Endothelial cell of umbilical vein (primary cell): Measurements from ENCODE around the gene TMC6.

Experiments
- POLR2A ChIP-seq: IDR thresholded peaks from 2 replicates; pipeline ENCODE4 v1.6.1; 2012; ENCODE audit warnings: low read depth, mild to moderate bottlenecking, control low read depth, low read length
- TF ChIP-seq, protein P1 (sequence below), 2 donors: IDR thresholded peaks; 1 replicate in 1 of 2; 2 replicates in 1 of 2; pipeline ENCODE4 v1.5.1; 2011; ENCODE audit warnings: low read length in 2 of 2, mild to moderate bottlenecking in 2 of 2, moderate library complexity in 2 of 2, control low read depth in 1 of 2, inconsistent platforms in 1 of 2, low read depth in 1 of 2; ENCODE audit not compliant: insufficient read depth in 1 of 2; ENCODE audit errors: extremely low read depth in 1 of 2

DNA sequence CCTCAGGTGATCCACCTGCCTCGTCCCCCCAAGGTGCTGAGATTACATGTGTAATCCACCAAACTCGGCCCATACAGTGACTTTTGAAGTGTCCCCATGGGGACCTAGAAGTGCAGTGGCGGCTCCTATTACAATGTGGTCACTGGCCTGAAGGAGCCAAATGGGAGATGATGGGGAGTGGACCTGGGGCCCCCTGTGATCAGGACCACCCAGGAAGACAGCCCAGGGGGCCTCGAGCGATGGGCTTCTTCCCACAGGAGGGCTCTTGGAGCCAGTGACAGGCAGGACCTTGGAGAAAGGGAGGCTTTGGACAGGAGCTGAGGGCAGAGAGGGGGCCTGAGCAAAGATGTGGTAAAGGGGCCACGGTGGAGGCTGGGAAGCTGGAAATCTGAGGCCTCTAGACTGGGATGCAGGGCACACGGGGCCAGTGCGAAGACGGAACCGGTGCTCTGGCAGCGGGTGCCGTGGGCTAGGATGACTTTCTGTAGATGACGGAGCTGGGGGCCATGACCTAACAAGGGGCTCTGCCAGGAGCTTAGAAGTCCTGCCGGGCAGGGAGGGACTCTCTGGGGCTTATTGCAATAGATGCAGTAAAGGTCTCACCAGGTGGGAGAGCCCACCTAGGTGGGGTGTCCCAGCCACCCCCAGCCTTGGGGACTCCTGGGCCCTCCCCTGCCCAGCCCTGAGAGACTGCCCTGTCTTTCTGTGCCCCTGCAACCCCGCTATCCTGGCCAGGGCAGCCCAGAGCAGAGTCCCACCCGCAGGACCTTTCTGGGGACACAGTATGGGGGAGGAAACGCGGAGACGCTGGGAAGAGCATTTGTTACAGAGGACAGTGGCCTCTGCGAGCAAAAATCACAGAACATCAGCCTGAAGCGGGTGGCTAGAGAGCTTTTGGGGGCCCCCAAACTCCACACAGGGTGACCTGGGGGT lies 14.9 kb upstream of the TMC6 start:
- TF ChIP-seq, protein P1, sequence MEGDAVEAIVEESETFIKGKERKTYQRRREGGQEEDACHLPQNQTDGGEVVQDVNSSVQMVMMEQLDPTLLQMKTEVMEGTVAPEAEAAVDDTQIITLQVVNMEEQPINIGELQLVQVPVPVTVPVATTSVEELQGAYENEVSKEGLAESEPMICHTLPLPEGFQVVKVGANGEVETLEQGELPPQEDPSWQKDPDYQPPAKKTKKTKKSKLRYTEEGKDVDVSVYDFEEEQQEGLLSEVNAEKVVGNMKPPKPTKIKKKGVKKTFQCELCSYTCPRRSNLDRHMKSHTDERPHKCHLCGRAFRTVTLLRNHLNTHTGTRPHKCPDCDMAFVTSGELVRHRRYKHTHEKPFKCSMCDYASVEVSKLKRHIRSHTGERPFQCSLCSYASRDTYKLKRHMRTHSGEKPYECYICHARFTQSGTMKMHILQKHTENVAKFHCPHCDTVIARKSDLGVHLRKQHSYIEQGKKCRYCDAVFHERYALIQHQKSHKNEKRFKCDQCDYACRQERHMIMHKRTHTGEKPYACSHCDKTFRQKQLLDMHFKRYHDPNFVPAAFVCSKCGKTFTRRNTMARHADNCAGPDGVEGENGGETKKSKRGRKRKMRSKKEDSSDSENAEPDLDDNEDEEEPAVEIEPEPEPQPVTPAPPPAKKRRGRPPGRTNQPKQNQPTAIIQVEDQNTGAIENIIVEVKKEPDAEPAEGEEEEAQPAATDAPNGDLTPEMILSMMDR (IDR thresholded peaks at IDR 0.05; ENCODE audit: extremely low read depth in 1 of 2, insufficient read depth in 1 of 2, low read depth in 1 of 2, low read length in 2 of 2): no peak
- TF ChIP-seq POLR2A: no peak
